Keratinocyte (primary cell): ENCODE data around the gene ESF1. TPM values are rescaled to one million over a fixed set of nuclear protein-coding genes. Genes with fewer than 3 reads are reported as not detected.
"Not testable (repeated sequence)": the region's sequence is repeated elsewhere in the genome, so short reads cannot be mapped to it uniquely, and the experiment has no call there.

ENCODE experiments used
- DNase-seq: peaks from one replicate; pipeline ENCODE4 v3.0.0-alpha.2; 2011; ENCODE audit warnings: low read depth, missing footprints, low spot score
- FAIRE-seq: peaks from 2 replicates; lab custom pipeline; 2011; peaks lifted over from hg19 to GRCh38; lab: Jason Lieb, UNC
- H2AFZ ChIP-seq: 2 replicates; pipeline ENCODE4 v1.6.0; 2012; ENCODE audit warnings: low read length, control low read depth, inconsistent platforms; ENCODE audit not compliant: control insufficient read depth
- H3K27ac ChIP-seq: 2 replicates; pipeline ENCODE4 v1.5.1; 2011; ENCODE audit warnings: low read length; ENCODE audit not compliant: control insufficient read depth, insufficient read depth
- H3K27me3 ChIP-seq: 3 replicates; pipeline ENCODE4 v1.6.0; 2011; ENCODE audit warnings: low read length; ENCODE audit not compliant: control insufficient read depth, insufficient read depth; ENCODE audit errors: extremely low read depth
- H3K36me3 ChIP-seq, 2 experiments: 2 replicates in 1 of 2; 3 replicates in 1 of 2; pipeline ENCODE4 v1.5.1; 2011; ENCODE audit warnings: low read length in 2 of 2, mild to moderate bottlenecking in 1 of 2; ENCODE audit not compliant: control insufficient read depth in 2 of 2, insufficient read depth in 2 of 2; ENCODE audit errors: extremely low read depth in 1 of 2
- H3K4me1 ChIP-seq: 3 replicates; pipeline ENCODE4 v1.5.1; 2011; ENCODE audit warnings: low read length; ENCODE audit not compliant: control insufficient read depth, insufficient read depth; ENCODE audit errors: extremely low read depth
- H3K4me2 ChIP-seq: 3 replicates; pipeline ENCODE4 v1.6.0; 2011; ENCODE audit warnings: low read depth, low read length; ENCODE audit not compliant: control insufficient read depth, insufficient read depth; ENCODE audit errors: extremely low read depth
- H3K4me3 ChIP-seq, 3 experiments: fragments of 200-600 bp in 1 of 3; sonication (generic) in 1 of 3; 2 replicates in 2 of 3; 3 replicates in 1 of 3; pipeline ENCODE4 v1.5.1; 2011 to 2016; ENCODE audit warnings: low read length in 3 of 3, mild to moderate bottlenecking in 3 of 3, control low read depth in 2 of 3, inconsistent platforms in 1 of 3, low read depth in 1 of 3, mixed read lengths in 1 of 3, mixed run types in 1 of 3, moderate library complexity in 1 of 3; ENCODE audit not compliant: control insufficient read depth in 2 of 3, insufficient read depth in 2 of 3; ENCODE audit errors: extremely low read depth in 1 of 3
- H3K79me2 ChIP-seq: 2 replicates; pipeline ENCODE4 v1.6.0; 2012; ENCODE audit warnings: low read length; ENCODE audit not compliant: control insufficient read depth, insufficient read depth
- H3K9ac ChIP-seq: 3 replicates; pipeline ENCODE4 v1.6.0; 2011; ENCODE audit warnings: low read length; ENCODE audit not compliant: control insufficient read depth, insufficient read depth; ENCODE audit errors: extremely low read depth
- H3K9me1 ChIP-seq: 3 replicates; pipeline ENCODE4 v1.6.0; 2011; ENCODE audit warnings: low read length; ENCODE audit not compliant: control insufficient read depth, insufficient read depth; ENCODE audit errors: extremely low read depth
- H3K9me3 ChIP-seq: 2 replicates; pipeline ENCODE4 v1.5.1; 2012; ENCODE audit warnings: low read depth, low read length; ENCODE audit not compliant: control insufficient read depth
- H4K20me1 ChIP-seq: 3 replicates; pipeline ENCODE4 v1.6.0; 2011; ENCODE audit warnings: low read length; ENCODE audit not compliant: control insufficient read depth, insufficient read depth; ENCODE audit errors: extremely low read depth
- EZH2 ChIP-seq: IDR thresholded peaks from one replicate; pipeline ENCODE4 v1.6.1; 2012; ENCODE audit warnings: inconsistent platforms, mild to moderate bottlenecking, low read length, moderate library complexity
- dilution Hi-C: fragments of 300-500 bp; cut with MboI; formaldehyde crosslinking; loops from one replicate; pipeline ENCODE4 v1.7.0; 2020; ENCODE audit warnings: low sequenced_read_pairs; ENCODE audit not compliant: extremely low pct_ligation_motif_present
- polyA plus RNA-seq, 5 experiments: library from polyadenylated mRNA; depleted of rRNA in 3 of 5; stranded (reverse) in 3 of 5; stranded (forward) in 1 of 5; unstranded in 1 of 5; fragments of >200 nt; gene quantifications; 1 replicate in 1 of 5; 2 replicates in 3 of 5; 3 replicates in 1 of 5; pipeline versions ENCODE4 v1.2.1 to v1.2.3, GENCODE V29; 2011 to 2012; ENCODE audit warnings: missing spikeins in 2 of 5, low read depth in 1 of 5, low replicate concordance in 1 of 5
- TF ChIP-seq, protein P1 (sequence below), 3 experiments: IDR thresholded peaks in 1 of 3; conservative IDR thresholded peaks in 1 of 3; optimal IDR thresholded peaks in 1 of 3; 2 replicates in 2 of 3; 3 replicates in 1 of 3; pipeline versions ENCODE3 to v1.5.1; 2011; ENCODE audit warnings: low read length in 3 of 3, mild to moderate bottlenecking in 3 of 3, moderate library complexity in 2 of 3, control low read depth in 1 of 3, inconsistent platforms in 1 of 3; ENCODE audit not compliant: insufficient read depth in 2 of 3; ENCODE audit errors: extremely low read depth in 1 of 3

The ESF1 gene
- polyA plus RNA-seq, 1 donor (not counting 4 experiments of a cell fraction or from before 2014, with no cell fraction given) = 10.8 TPM

DNA sequence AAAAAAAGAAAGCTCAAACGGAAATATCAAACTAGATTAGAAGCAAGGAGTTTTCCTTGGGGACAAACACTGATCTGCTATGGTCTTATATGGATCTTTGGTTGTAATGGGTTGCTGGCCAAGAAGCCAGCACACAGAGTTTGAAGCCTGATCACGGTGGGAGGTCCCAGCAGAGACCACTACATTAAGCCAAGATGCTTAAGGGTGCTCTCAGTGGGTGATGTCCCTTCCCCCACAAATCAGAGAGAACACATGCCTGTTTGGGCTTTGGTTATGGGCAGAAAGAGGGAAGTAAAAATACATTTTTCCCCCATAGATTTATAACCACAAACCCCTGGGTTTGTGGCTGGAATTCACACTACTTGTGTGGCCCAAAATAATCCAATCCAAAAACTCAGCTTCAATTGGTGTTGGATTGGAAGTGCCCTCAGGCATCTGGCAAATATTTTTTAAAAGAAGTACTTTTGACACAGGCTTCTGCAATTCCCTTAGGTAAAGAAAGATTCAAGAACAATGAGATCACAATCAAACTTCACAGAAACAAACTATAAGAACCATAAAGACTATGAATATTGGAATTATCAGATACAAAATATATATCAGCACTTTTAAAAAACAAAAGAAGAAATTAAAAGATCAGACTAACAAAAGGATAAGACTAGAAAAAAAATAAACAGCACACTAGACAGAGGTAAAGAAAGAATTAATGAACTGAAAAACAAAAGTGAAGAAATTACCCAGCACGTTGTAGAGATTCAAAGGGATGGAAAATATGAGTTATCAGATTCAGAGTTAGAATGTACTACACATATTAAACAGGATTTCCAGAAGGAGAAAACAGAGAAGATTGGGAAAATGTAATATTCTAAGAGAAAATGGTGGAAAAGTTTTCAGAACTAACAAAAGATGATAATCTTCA lies 44.7 kb downstream of the ESF1 start:
- Histone ChIP-seq H2AFZ (no peak overlapping the region), H3K27me3 (no peaks in the 10 kb centered on the region), H3K79me2 (no peaks in the 10 kb centered on the region), H3K9me3 (no peaks in the 10 kb centered on the region), H3K4me3 (no peak overlapping the region), H3K4me1 (peaks cover 2% of the 10 kb centered on the region), H3K36me3 (peaks cover 0 to 4% of the 10 kb centered on the region in 2 experiments), H3K9me1 (no peaks in the 10 kb centered on the region), H3K4me2 (no peak overlapping the region), H3K27ac (no peak overlapping the region), H3K9ac (no peak overlapping the region), H4K20me1 (no peaks in the 10 kb centered on the region)
- dilution Hi-C loops = no loop called here
- TF ChIP-seq, protein P1, sequence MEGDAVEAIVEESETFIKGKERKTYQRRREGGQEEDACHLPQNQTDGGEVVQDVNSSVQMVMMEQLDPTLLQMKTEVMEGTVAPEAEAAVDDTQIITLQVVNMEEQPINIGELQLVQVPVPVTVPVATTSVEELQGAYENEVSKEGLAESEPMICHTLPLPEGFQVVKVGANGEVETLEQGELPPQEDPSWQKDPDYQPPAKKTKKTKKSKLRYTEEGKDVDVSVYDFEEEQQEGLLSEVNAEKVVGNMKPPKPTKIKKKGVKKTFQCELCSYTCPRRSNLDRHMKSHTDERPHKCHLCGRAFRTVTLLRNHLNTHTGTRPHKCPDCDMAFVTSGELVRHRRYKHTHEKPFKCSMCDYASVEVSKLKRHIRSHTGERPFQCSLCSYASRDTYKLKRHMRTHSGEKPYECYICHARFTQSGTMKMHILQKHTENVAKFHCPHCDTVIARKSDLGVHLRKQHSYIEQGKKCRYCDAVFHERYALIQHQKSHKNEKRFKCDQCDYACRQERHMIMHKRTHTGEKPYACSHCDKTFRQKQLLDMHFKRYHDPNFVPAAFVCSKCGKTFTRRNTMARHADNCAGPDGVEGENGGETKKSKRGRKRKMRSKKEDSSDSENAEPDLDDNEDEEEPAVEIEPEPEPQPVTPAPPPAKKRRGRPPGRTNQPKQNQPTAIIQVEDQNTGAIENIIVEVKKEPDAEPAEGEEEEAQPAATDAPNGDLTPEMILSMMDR (optimal IDR thresholded peaks at IDR 0.05 in 1 of 3, IDR thresholded peaks at IDR 0.05 in 1 of 3, conservative IDR thresholded peaks at IDR 0.05 in 1 of 3; ENCODE audit: extremely low read depth in 1 of 3, insufficient read depth in 2 of 3, low read length in 3 of 3) = no peak
- no peak for TF ChIP-seq EZH2
- no peak for DNase-seq
- FAIRE-seq = no peak

DNA sequence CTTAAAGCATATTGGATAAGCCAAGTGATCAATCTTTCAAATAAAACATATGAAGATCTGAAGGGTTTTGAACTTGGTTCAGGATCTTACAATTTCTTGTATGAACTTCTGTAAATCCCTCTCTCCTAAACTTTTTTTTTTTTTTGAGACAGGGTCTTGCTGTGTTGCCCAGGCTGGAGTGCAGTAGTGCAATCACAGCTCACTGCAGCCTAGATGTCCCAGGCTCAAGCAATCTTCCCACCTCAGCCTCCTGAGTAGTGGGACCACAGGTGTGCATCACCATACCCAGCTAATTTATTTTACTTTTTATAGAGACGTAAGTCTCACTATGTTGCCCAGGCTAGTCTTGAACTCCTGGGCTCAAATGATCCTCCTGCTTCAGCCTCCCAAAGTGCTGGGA lies 46.5 kb downstream of the ESF1 start:
- H3K79me2 ChIP-seq, H3K9me3 ChIP-seq, dilution Hi-C loops, H3K27me3 ChIP-seq, H3K27ac ChIP-seq, FAIRE-seq, H3K9ac ChIP-seq, H4K20me1 ChIP-seq, H3K4me1 ChIP-seq, DNase-seq, H3K4me2 ChIP-seq, H3K9me1 ChIP-seq, H3K4me3 ChIP-seq, H2AFZ ChIP-seq, H3K36me3 ChIP-seq: not testable (repeated sequence)
